Measurements from ENCODE around the gene CELF2. TPM values are rescaled to one million over a fixed set of nuclear protein-coding genes. Genes with fewer than 3 reads are reported as not detected.

Gene CELF2
- total RNA-seq, 1 donor from 2014 or later, result 54.3 TPM

GRCh38 chr10:11169976-11170375 is 152.3 kb downstream of the CELF2 start:
- TF ChIP-seq CTCF (IDR thresholded peaks at IDR 0.05) (no peak), POLR2AphosphoS5 (IDR thresholded peaks at IDR 0.05; ENCODE audit: insufficient read depth in 1 of 2, low read depth in 1 of 2) (no peak)
- no peaks in the 10 kb centered on the region for H3K27me3 ChIP-seq
- no peaks in the 10 kb centered on the region for H3K36me3 ChIP-seq
- intact Hi-C loops (cut with DNase I), result no loop called here
- peak overlapping the region in 1 of 2 donors; percentile 6 for H3K4me3 ChIP-seq
- no peak overlapping the region for H3K27ac ChIP-seq
- peaks cover 9% of the 10 kb centered on the region for H3K4me1 ChIP-seq
- DNase-seq (ENCODE audit: extremely low spot score in 2 of 2), result no peak
- H3K9me3 ChIP-seq, result no peaks in the 10 kb centered on the region

- peak overlapping the region in 1 of 2 donors; percentile 6 for H3K4me3 ChIP-seq
These were observed 152.9 kb downstream of the CELF2 start for GRCh38 chr10:11170574-11170973.

GRCh38 chr10:11170993-11171851 is 153.6 kb downstream of the CELF2 start:
- Histone ChIP-seq H3K27ac (no peak overlapping the region), H3K4me1 (peaks cover 2% of the 10 kb centered on the region), H3K9me3 (no peaks in the 10 kb centered on the region), H3K27me3 (no peaks in the 10 kb centered on the region), H3K4me3 (no peak overlapping the region), H3K36me3 (no peaks in the 10 kb centered on the region)
- TF ChIP-seq CTCF (IDR thresholded peaks at IDR 0.05) (no peak), POLR2AphosphoS5 (IDR thresholded peaks at IDR 0.05; ENCODE audit: insufficient read depth in 1 of 2, low read depth in 1 of 2) (no peak), POLR2A (IDR thresholded peaks at IDR 0.05) (no peak)
- DNase-seq (ENCODE audit: extremely low spot score in 2 of 2), result no peak
- intact Hi-C loops (cut with DNase I), result no loop called here

More at GRCh38 chr10:11170574-11170973, 152.9 kb downstream of the CELF2 start:
- Histone ChIP-seq H3K4me1 (peaks cover 8% of the 10 kb centered on the region), H3K27me3 (no peaks in the 10 kb centered on the region), H3K27ac (no peak overlapping the region), H3K36me3 (no peaks in the 10 kb centered on the region), H3K9me3 (no peaks in the 10 kb centered on the region)
- TF ChIP-seq CTCF (IDR thresholded peaks at IDR 0.05), result no peak
- no peak for TF ChIP-seq POLR2AphosphoS5 (IDR thresholded peaks at IDR 0.05; ENCODE audit: insufficient read depth in 1 of 2, low read depth in 1 of 2)
- no peak for TF ChIP-seq POLR2A (IDR thresholded peaks at IDR 0.05)
- no peak for DNase-seq (ENCODE audit: extremely low spot score in 2 of 2)
- intact Hi-C loops (cut with DNase I), result no loop called here

- Histone ChIP-seq H3K36me3 (no peaks in the 10 kb centered on the region), H3K27ac (no peak overlapping the region), H3K4me3 (no peak overlapping the region), H3K4me1 (no peaks in the 10 kb centered on the region), H3K9me3 (no peaks in the 10 kb centered on the region), H3K27me3 (no peaks in the 10 kb centered on the region)
- no peak for DNase-seq (ENCODE audit: extremely low spot score in 2 of 2)
- intact Hi-C loops (cut with DNase I), result no loop called here
- TF ChIP-seq POLR2A (IDR thresholded peaks at IDR 0.05), result no peak
- TF ChIP-seq CTCF (IDR thresholded peaks at IDR 0.05), result no peak
- no peak for TF ChIP-seq POLR2AphosphoS5 (IDR thresholded peaks at IDR 0.05; ENCODE audit: insufficient read depth in 1 of 2, low read depth in 1 of 2)
These were observed 155.4 kb downstream of the CELF2 start for GRCh38 chr10:11173042-11173441.

GRCh38 chr10:11175823-11176243 is 158.2 kb downstream of the CELF2 start:
- TF ChIP-seq CTCF (IDR thresholded peaks at IDR 0.05), result no peak
- TF ChIP-seq POLR2AphosphoS5 (IDR thresholded peaks at IDR 0.05; ENCODE audit: insufficient read depth in 1 of 2, low read depth in 1 of 2), result no peak
- TF ChIP-seq POLR2A (IDR thresholded peaks at IDR 0.05), result no peak
- no peak for DNase-seq (ENCODE audit: extremely low spot score in 2 of 2)
- no peaks in the 10 kb centered on the region for H3K27me3 ChIP-seq
- no peaks in the 10 kb centered on the region for H3K36me3 ChIP-seq
- no peaks in the 10 kb centered on the region for H3K9me3 ChIP-seq
- H3K4me1 ChIP-seq, result no peaks in the 10 kb centered on the region
- no peak overlapping the region for H3K27ac ChIP-seq
- peak overlapping the region in 1 of 2 donors; percentile 9 for H3K4me3 ChIP-seq
- intact Hi-C loops (cut with DNase I), result no loop called here

Data from vagina (tissue), 2 donors.